Left lung (tissue), 10 donors: Measurements from ENCODE around the gene MANF. TPM values are rescaled to one million over a fixed set of nuclear protein-coding genes. Genes with fewer than 3 reads are reported as not detected.

Experiments
- ATAC-seq: fragments of 200-7000 bp; cut with Tn5 transposase; one replicate; pipeline ENCODE4 v1.9.1; 2020; ENCODE audit warnings: moderate library complexity
- DNase-seq, 4 donors: peaks; one replicate each; pipeline ENCODE4 v3.0.0-alpha.2; 2013 to 2020
- H3K27ac ChIP-seq, 2 donors: fragments of 200-600 bp; sonication (generic) in 1 of 2; one replicate each; pipeline versions ENCODE4 v1.5.0 to v1.8.0; 2020 to 2021
- H3K27me3 ChIP-seq, 2 donors: fragments of 200-600 bp; sonication (generic) in 1 of 2; one replicate each; pipeline versions ENCODE4 v1.5.0 to v1.8.0; 2020 to 2021
- H3K36me3 ChIP-seq, 2 donors: fragments of 200-600 bp; sonication (generic) in 1 of 2; one replicate each; pipeline versions ENCODE4 v1.5.0 to v1.8.0; 2020 to 2021
- H3K4me1 ChIP-seq, 2 donors: fragments of 200-600 bp; one replicate each; pipeline ENCODE4 v1.8.0; 2021
- H3K4me3 ChIP-seq, 2 donors: fragments of 200-600 bp; sonication (generic) in 1 of 2; one replicate each; pipeline versions ENCODE4 v1.5.0 to v1.8.0; 2020 to 2021; ENCODE audit warnings: mild to moderate bottlenecking in 1 of 2
- H3K9me3 ChIP-seq, 2 donors: fragments of 200-600 bp; sonication (generic) in 1 of 2; one replicate each; pipeline versions ENCODE4 v1.5.0 to v1.8.0; 2020 to 2021
- CTCF ChIP-seq, 2 donors: fragments of 200-600 bp; sonication (generic) in 1 of 2; IDR thresholded peaks; one replicate each; pipeline versions ENCODE4 v1.5.0 to v1.8.0; 2021; ENCODE audit warnings: antibody characterized with exemption in 2 of 2
- intact Hi-C, 2 donors: fragments of 100-400 bp; cut with DNase I; formaldehyde crosslinking; loops; one replicate each; pipeline versions ENCODE4 v1.11.2 to v1.14.2; 2022
- polyA plus RNA-seq, 6 donors: library from polyadenylated mRNA; unstranded; fragments of 120-200 nt; gene quantifications; one replicate each; pipeline ENCODE4 v1.2.1, GENCODE V29; 2013; ENCODE audit not compliant: insufficient read length in 6 of 6
- total RNA-seq, 2 donors: library from RNA; stranded (reverse); fragmentation: NEBNext Ultra II Directional; extraction: Animal tissue kit (Norgen Biotek cat#: 25700); gene quantifications; one replicate each; pipeline ENCODE4 v1.2.1, GENCODE V29; 2021
- donor health status: DM: no; HTN: yes; CAD: no.
- donor health status: DM: no; HTN: no; CAD: no.

Gene MANF
- total and polyA plus RNA-seq, 8 donors = 87.7 to 187 (median 99.3) TPM

- Histone ChIP-seq H3K36me3 (peaks cover 4 to 85% of the 10 kb centered on the region in 2 donors), H3K4me1 (peaks cover 25 to 79% of the 10 kb centered on the region in 2 donors)
Measured at GRCh38 chr3:51393134-51393495, 8.0 kb downstream of the MANF start.

GRCh38 chr3:51393564-51393963 lies 8.5 kb downstream of the MANF start:
- DNase-seq (peak in 1 of 4 donors; percentile 74), ATAC-seq (no peak)
- Histone ChIP-seq H3K27ac (no peak overlapping the region), H3K36me3 (peaks cover 4 to 85% of the 10 kb centered on the region in 2 donors), H3K9me3 (no peaks in the 10 kb centered on the region), H3K4me1 (peaks cover 22 to 75% of the 10 kb centered on the region in 2 donors), H3K27me3 (no peaks in the 10 kb centered on the region), H3K4me3 (no peak overlapping the region)
- intact Hi-C loops = no loop called here
- no peak for TF ChIP-seq CTCF (IDR thresholded peaks at IDR 0.05)

More at GRCh38 chr3:51393134-51393495, 8.0 kb downstream of the MANF start:
- TF ChIP-seq CTCF (IDR thresholded peaks at IDR 0.05) = no peak
- Histone ChIP-seq H3K9me3 (no peaks in the 10 kb centered on the region), H3K4me3 (no peak overlapping the region), H3K27me3 (no peaks in the 10 kb centered on the region), H3K27ac (no peak overlapping the region)
- DNase-seq (peak in 1 of 4 donors; percentile 65), ATAC-seq (no peak)
- intact Hi-C loops = no loop called here

- Histone ChIP-seq H3K27ac (no peak overlapping the region), H3K9me3 (no peaks in the 10 kb centered on the region), H3K4me1 (peaks cover 22 to 65% of the 10 kb centered on the region in 2 donors), H3K36me3 (peaks cover 4 to 84% of the 10 kb centered on the region in 2 donors), H3K4me3 (no peak overlapping the region), H3K27me3 (no peaks in the 10 kb centered on the region)
- no peak for TF ChIP-seq CTCF (IDR thresholded peaks at IDR 0.05)
- intact Hi-C loops = no loop called here
- DNase-seq = no peak
- no peak for ATAC-seq
Measured at GRCh38 chr3:51394541-51394940, 9.4 kb downstream of the MANF start.

- H3K4me3 ChIP-seq = no peak overlapping the region
- no peaks in the 10 kb centered on the region for H3K27me3 ChIP-seq
- DNase-seq = no peak
- no peak for TF ChIP-seq CTCF (IDR thresholded peaks at IDR 0.05)
- H3K36me3 ChIP-seq = peaks cover 4 to 86% of the 10 kb centered on the region in 2 donors
- no peak for ATAC-seq
- no peaks in the 10 kb centered on the region for H3K9me3 ChIP-seq
- no peak overlapping the region for H3K27ac ChIP-seq
- H3K4me1 ChIP-seq = peaks cover 16 to 54% of the 10 kb centered on the region in 2 donors
- intact Hi-C loops = no loop called here
Measured at GRCh38 chr3:51395493-51396213, 10.6 kb downstream of the MANF start.

- no peak for DNase-seq
- intact Hi-C loops = no loop called here
- TF ChIP-seq CTCF (IDR thresholded peaks at IDR 0.05) = no peak
- Histone ChIP-seq H3K9me3 (no peaks in the 10 kb centered on the region), H3K27ac (no peak overlapping the region), H3K27me3 (no peaks in the 10 kb centered on the region), H3K4me3 (no peak overlapping the region), H3K4me1 (peaks cover 14 to 57% of the 10 kb centered on the region in 2 donors), H3K36me3 (peaks cover 4 to 89% of the 10 kb centered on the region in 2 donors)
- no peak for ATAC-seq
Measured at GRCh38 chr3:51396401-51396800, 11.3 kb downstream of the MANF start.
